ENCODE results near the gene F8. TPM values are rescaled to one million over a fixed set of nuclear protein-coding genes. Genes with fewer than 3 reads are reported as not detected.

F8 gene
- total RNA-seq, 1 donor from 2014 or later = 37.5 TPM

- ATAC-seq = no peak
- intact Hi-C loops (cut with DNase I) = no loop called here
- DNase-seq = no peak
- H3K27me3 ChIP-seq (ENCODE audit: low read depth) = no peaks in the 10 kb centered on the region
- H3K4me3 ChIP-seq = peak overlapping the region; percentile 63
- no peak for TF ChIP-seq CTCF (IDR thresholded peaks at IDR 0.05)
- no peak overlapping the region for H3K27ac ChIP-seq
- peaks cover 19% of the 10 kb centered on the region for H3K4me1 ChIP-seq
- peaks cover 3% of the 10 kb centered on the region for H3K36me3 ChIP-seq
- H3K9me3 ChIP-seq = no peaks in the 10 kb centered on the region
Measured at GRCh38 chrX:155069414-155069813, 46.9 kb upstream of the F8 start.

GRCh38 chrX:155068165-155068564 is 45.6 kb upstream of the F8 start:
- H3K36me3 ChIP-seq = no peaks in the 10 kb centered on the region
- H3K9me3 ChIP-seq = no peaks in the 10 kb centered on the region
- intact Hi-C loops (cut with DNase I) = no loop called here
- peaks cover 19% of the 10 kb centered on the region for H3K4me1 ChIP-seq
- ATAC-seq = no peak
- no peak for DNase-seq
- no peak overlapping the region for H3K27ac ChIP-seq
- no peak overlapping the region for H3K4me3 ChIP-seq
- no peak for TF ChIP-seq CTCF (IDR thresholded peaks at IDR 0.05)
- no peaks in the 10 kb centered on the region for H3K27me3 ChIP-seq (ENCODE audit: low read depth)

- DNase-seq (no peak), ATAC-seq (no peak)
- Histone ChIP-seq H3K4me1 (peaks cover 13% of the 10 kb centered on the region), H3K36me3 (peaks cover 7% of the 10 kb centered on the region), H3K9me3 (no peaks in the 10 kb centered on the region), H3K27me3 (ENCODE audit: low read depth) (no peaks in the 10 kb centered on the region), H3K4me3 (no peak overlapping the region), H3K27ac (no peak overlapping the region)
- intact Hi-C loops (cut with DNase I) = no loop called here
- TF ChIP-seq CTCF (IDR thresholded peaks at IDR 0.05) = no peak
Measured at GRCh38 chrX:155065035-155065734, 42.7 kb upstream of the F8 start.

- Histone ChIP-seq H3K27ac (no peak overlapping the region), H3K4me3 (no peak overlapping the region), H3K9me3 (no peaks in the 10 kb centered on the region), H3K27me3 (ENCODE audit: low read depth) (no peaks in the 10 kb centered on the region), H3K4me1 (no peaks in the 10 kb centered on the region), H3K36me3 (peaks cover 7% of the 10 kb centered on the region)
- TF ChIP-seq CTCF (IDR thresholded peaks at IDR 0.05) = no peak
- DNase-seq (no peak), ATAC-seq (no peak)
- intact Hi-C loops (cut with DNase I) = no loop called here
Measured at GRCh38 chrX:155061760-155062159, 39.2 kb upstream of the F8 start.

GRCh38 chrX:155056877-155057792 is 34.6 kb upstream of the F8 start:
- Histone ChIP-seq H3K36me3 (peaks cover 16% of the 10 kb centered on the region), H3K4me3 (peak overlapping the region; percentile 28), H3K9me3 (no peaks in the 10 kb centered on the region), H3K27ac (peak overlapping the region; percentile 24), H3K27me3 (ENCODE audit: low read depth) (no peaks in the 10 kb centered on the region), H3K4me1 (no peaks in the 10 kb centered on the region)
- DNase-seq (peak; percentile 66), ATAC-seq (peak; percentile 93 to 95)
- TF ChIP-seq CTCF (IDR thresholded peaks at IDR 0.05) = peak; percentile 69
- intact Hi-C loops (cut with DNase I) = no loop called here

All from lower lobe of right lung (tissue), 2 donors.